ENCODE results near the gene RAD51B.

GRCh38 chr14:68752271-68753006 is 932.9 kb downstream of the RAD51B start:
- TF ChIP-seq, protein P1, sequence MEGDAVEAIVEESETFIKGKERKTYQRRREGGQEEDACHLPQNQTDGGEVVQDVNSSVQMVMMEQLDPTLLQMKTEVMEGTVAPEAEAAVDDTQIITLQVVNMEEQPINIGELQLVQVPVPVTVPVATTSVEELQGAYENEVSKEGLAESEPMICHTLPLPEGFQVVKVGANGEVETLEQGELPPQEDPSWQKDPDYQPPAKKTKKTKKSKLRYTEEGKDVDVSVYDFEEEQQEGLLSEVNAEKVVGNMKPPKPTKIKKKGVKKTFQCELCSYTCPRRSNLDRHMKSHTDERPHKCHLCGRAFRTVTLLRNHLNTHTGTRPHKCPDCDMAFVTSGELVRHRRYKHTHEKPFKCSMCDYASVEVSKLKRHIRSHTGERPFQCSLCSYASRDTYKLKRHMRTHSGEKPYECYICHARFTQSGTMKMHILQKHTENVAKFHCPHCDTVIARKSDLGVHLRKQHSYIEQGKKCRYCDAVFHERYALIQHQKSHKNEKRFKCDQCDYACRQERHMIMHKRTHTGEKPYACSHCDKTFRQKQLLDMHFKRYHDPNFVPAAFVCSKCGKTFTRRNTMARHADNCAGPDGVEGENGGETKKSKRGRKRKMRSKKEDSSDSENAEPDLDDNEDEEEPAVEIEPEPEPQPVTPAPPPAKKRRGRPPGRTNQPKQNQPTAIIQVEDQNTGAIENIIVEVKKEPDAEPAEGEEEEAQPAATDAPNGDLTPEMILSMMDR (IDR thresholded peaks at IDR 0.05): no peak
- TF ChIP-seq POLR2A (IDR thresholded peaks at IDR 0.05): no peak
